IPS-18c (cell line): ENCODE data around the gene NHLRC3.
"Not testable (repeated sequence)": the region's sequence is repeated elsewhere in the genome, so short reads cannot be mapped to it uniquely, and the experiment has no call there.

Experiments
- H3K4me3 ChIP-seq: 2 replicates; pipeline ENCODE4 v1.7.0; 2013; ENCODE audit warnings: low read depth, mild to moderate bottlenecking, low read length, moderate library complexity; ENCODE audit not compliant: insufficient read depth
- H3K9me3 ChIP-seq: one replicate; pipeline ENCODE4 v1.6.1; 2013; ENCODE audit warnings: mild to moderate bottlenecking, low read length, moderate library complexity; ENCODE audit not compliant: control insufficient read depth, insufficient read depth

The NHLRC3 gene

DNA sequence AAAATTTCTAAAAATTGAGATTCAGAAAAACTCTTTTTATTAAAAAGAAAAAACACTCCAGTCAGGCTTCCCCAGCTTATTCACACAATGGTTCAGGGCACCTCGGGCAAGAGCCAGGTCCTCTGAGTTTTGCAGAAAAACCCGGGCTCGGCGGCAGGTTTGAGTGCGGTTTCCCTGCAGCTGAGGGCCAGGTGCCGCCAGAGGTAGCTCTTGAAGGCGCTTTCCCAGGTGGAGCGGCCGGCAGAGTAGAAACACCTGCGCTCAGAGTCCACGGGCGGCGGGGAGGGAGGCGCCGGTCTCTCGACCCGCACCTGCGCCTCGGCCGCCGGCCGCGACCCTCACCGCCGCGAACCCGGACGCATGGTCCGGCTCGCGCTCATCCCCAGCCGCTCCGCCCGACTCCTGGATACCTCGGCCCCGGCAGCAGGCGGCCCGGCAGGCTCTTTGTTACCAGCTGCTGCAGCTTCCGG, 811 bp upstream of the NHLRC3 start:
- Histone ChIP-seq H3K9me3 (no peaks in the 10 kb centered on the region), H3K4me3 (peak overlapping the region; percentile 74)

DNA sequence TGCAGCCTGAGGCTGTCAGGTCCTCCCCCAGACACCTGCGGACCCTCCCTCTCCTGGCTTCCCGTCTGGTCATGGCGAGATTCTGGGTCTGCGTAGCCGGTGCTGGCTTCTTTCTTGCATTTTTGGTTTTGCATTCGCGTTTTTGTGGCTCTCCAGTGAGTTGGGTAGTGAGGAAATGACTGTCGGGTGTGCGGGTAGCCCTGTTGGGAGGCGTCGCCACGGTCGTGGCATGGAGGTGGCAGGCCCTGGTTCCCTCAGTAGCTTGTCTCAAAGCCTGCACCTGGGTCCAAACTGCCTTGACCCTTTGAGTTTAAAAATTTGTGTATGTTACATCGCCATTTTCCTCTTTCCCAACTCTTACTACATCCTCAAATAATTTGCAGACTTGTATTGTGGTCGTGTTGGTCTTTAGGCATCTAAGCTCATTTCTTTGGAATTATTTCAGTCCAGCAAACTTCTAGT, 344 bp downstream of the NHLRC3 start:
- Histone ChIP-seq H3K9me3 (no peaks in the 10 kb centered on the region), H3K4me3 (peak overlapping the region; percentile 74)

- H3K4me3 ChIP-seq = peak overlapping the region; percentile 74; the same call in 1 of the 2 replicates
- no peaks in the 10 kb centered on the region for H3K9me3 ChIP-seq
Observed at GRCh38 chr13:39039041-39039440, 785 bp downstream of the NHLRC3 start.

DNA sequence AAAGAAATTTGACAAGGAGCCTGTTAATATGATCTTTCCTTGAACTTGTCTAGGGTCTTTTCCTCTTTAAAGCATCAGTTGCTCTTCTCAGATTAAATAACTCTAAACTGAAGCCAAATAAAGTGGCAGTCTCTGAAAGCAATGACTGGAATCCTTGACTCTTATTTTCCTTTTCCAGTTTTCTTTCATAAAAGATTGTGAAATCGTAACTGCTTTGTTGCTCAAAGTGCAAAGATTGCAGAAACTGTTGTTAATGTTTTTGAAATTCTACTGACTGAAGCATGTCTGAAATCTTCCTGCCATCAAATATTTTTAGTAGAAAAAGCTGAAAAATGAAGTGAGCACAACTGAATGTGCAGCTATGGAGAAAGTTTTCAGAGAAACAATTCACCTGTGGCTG, 1.9 kb downstream of the NHLRC3 start:
- Histone ChIP-seq H3K4me3 (no peak overlapping the region), H3K9me3 (no peaks in the 10 kb centered on the region)

DNA sequence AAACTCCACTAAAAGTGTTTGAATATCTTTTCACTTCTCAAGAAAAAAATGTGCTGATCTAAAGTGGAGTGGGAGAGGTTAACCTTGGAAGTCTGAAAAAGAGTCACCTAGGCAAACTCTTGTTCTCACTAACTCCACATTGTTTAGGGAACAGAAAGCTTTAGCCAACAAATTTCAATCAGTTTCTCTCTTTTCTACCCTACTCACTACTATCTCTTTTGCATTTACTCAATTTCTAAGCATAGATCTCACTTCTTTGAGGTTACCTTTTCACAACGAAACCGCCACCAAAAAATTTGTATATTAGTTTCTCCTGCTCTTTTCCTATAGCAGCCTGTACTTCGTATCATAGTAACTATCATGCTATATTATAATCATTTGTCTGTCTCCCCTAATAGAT, 6.3 kb downstream of the NHLRC3 start:
- no peak overlapping the region for H3K4me3 ChIP-seq
- H3K9me3 ChIP-seq = no peaks in the 10 kb centered on the region

GRCh38 chr13:39047560-39047959, 9.3 kb downstream of the NHLRC3 start:
- Histone ChIP-seq H3K4me3 (no peak overlapping the region), H3K9me3 (no peaks in the 10 kb centered on the region)

GRCh38 chr13:39048806-39049205, 10.6 kb downstream of the NHLRC3 start:
- Histone ChIP-seq H3K9me3 (no peaks in the 10 kb centered on the region), H3K4me3 (no peak overlapping the region)

DNA sequence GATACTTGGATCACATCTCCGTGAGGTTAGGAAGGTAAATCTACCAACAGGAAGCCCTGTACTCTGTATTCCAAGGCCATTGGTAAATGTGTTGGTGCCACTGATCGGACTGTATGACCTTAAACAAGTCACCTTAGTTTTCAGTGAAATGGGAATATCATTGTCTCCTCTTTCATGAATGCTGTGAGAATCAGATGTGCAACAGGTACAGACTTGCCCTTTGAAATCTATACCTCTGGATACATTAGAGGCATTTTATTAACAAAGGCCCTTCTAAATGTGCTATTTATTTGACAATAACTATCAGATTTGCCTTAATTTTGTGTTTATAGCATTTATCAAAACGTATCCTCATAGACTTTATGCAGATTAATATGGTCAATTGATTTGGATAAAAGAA, 11.0 kb downstream of the NHLRC3 start:
- H3K4me3 ChIP-seq = no peak overlapping the region
- no peaks in the 10 kb centered on the region for H3K9me3 ChIP-seq

DNA sequence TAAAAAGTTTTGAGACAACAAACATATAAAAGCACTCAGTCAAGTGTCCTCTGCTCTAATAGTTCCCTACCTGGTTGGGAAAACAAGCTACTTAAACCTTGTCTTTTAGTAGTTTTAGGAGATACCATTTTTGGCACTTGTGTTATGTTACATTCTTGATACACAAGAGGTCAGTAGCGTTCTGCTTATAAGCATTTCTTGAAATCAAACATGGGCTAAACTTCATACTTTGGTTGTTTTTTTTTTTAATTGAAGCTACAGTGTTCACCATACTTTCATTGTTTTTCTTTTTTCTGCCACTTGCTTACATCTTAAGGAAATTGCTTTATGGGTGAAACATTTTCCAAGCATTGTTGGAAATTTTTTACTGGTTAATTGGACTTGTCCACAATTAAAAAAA, 12.9 kb downstream of the NHLRC3 start:
- Histone ChIP-seq H3K9me3 (no peaks in the 10 kb centered on the region), H3K4me3 (no peak overlapping the region)

- Histone ChIP-seq H3K4me3 (no peak overlapping the region), H3K9me3 (no peaks in the 10 kb centered on the region)
Observed at GRCh38 chr13:39052944-39053343, 14.7 kb downstream of the NHLRC3 start.

DNA sequence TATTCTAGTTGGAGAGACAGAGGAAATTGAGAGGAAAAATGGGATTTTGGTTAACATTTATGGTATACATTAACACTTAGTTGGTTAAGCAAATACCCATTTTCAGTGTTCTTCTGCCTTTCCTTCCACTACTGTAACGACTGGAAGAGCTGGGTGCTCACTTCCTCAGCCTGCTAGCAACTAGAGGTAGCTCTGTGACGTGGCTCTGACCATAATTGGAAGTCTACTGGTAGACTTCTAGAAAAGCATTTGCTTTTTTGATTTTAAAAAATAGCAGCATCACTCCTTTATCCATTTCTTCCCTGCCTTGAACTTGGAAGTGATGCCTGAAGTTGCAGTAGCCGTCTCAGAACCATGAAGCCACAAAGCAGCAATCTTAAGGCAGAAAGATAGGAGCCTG, 15.9 kb downstream of the NHLRC3 start:
- Histone ChIP-seq H3K4me3 (no peak overlapping the region), H3K9me3 (no peaks in the 10 kb centered on the region)

DNA sequence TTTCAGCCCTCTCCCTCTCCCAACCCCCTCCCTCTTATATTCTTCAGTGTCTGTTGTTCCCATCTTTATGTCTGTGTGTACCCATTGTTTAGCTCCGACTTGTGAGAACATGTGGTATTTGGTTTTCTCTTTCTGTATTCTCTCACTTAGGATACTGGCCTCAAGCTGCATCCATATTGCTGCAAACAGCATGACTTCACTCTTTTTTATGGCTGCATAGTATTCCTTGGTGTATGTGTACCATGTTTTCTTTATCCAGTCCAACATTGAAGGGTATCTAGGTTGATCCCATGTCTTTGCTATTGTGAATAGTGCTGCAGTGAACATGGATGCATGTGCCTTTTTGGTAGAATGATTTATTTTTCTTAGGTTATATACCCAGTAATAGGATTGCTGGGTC, 17.8 kb downstream of the NHLRC3 start:
- no peaks in the 10 kb centered on the region for H3K9me3 ChIP-seq
- no peak overlapping the region for H3K4me3 ChIP-seq

GRCh38 chr13:39058040-39058439, 19.8 kb downstream of the NHLRC3 start:
- Histone ChIP-seq H3K4me3 (no peak overlapping the region), H3K9me3 (no peaks in the 10 kb centered on the region)

GRCh38 chr13:39062004-39062403, 23.7 kb downstream of the NHLRC3 start:
- H3K9me3 ChIP-seq = no peaks in the 10 kb centered on the region
- no peak overlapping the region for H3K4me3 ChIP-seq

DNA sequence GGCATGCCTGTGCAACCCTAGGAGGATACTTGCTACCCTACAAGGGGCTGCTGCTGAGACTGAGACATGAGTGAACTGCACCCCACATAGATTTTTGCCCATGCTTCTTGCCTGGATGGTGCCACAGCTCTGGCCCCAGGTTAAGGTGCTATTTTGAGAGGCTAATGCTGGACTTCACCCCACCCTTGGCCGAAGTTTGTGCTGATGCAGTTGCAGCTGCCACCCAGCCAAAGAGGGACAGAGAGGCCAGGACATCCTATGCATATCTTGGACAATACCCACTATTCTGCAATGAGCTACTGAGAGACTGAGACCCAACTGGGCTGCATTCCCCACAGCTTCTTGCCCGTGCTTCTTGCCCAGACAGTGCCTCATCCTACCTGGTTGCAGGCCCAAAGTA, 34.6 kb downstream of the NHLRC3 start:
- H3K9me3 ChIP-seq = no peaks in the 10 kb centered on the region
- no peak overlapping the region for H3K4me3 ChIP-seq

GRCh38 chr13:39073983-39074382, 35.7 kb downstream of the NHLRC3 start:
- H3K4me3 ChIP-seq = no peak overlapping the region
- H3K9me3 ChIP-seq = no peaks in the 10 kb centered on the region

GRCh38 chr13:39086251-39086945, 48.1 kb downstream of the NHLRC3 start:
- H3K4me3 ChIP-seq, H3K9me3 ChIP-seq: not testable (repeated sequence)

- no peaks in the 10 kb centered on the region for H3K9me3 ChIP-seq
- H3K4me3 ChIP-seq = no peak overlapping the region
Observed at GRCh38 chr13:39091586-39091985, 53.3 kb downstream of the NHLRC3 start.

DNA sequence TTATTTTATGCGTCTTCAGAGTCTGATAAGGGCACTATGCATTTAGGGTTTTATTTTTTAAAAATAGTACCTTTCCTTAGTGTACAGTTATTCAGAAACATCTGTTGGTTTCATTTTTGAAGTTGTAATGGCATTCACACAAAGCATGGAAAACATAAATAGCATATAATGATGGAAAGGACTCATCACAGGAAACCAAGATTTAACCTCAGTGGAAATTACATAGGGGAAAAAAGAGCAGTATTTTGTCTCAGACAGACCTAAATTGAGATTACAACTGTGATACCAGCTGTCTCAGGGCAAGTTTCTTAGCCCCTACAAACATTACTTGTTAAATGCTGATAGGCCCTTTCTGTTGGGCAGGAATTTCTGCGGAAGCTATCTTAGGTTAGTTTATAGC, 57.2 kb downstream of the NHLRC3 start:
- H3K9me3 ChIP-seq = no peaks in the 10 kb centered on the region
- H3K4me3 ChIP-seq = no peak overlapping the region
